Thymus (tissue), 11 donors: ENCODE data around the gene CDK16. TPM values are rescaled to one million over a fixed set of nuclear protein-coding genes. Genes with fewer than 3 reads are reported as not detected.

Source experiments
- DNase-seq, 9 donors: peaks; one replicate each; pipeline ENCODE4 v3.0.0-alpha.2; 2013; ENCODE audit warnings: low spot score in 9 of 9, low read depth in 6 of 9, missing footprints in 1 of 9
- H3K27ac ChIP-seq, 2 donors: one replicate each; pipeline ENCODE4 v1.5.1; 2013; ENCODE audit warnings: control low read depth in 1 of 2, low read depth in 1 of 2, low read length in 1 of 2, mild to moderate bottlenecking in 1 of 2, moderate library complexity in 1 of 2
- H3K27me3 ChIP-seq, 2 donors: one replicate each; pipeline ENCODE4 v1.5.1; 2013; ENCODE audit warnings: low read length in 1 of 2; ENCODE audit not compliant: control insufficient read depth in 2 of 2, insufficient read depth in 1 of 2
- H3K36me3 ChIP-seq, 2 donors: one replicate each; pipeline ENCODE4 v1.5.1; 2013; ENCODE audit warnings: low read length in 1 of 2, mild to moderate bottlenecking in 1 of 2, moderate library complexity in 1 of 2; ENCODE audit not compliant: control insufficient read depth in 2 of 2, insufficient read depth in 2 of 2
- H3K4me1 ChIP-seq, 2 donors: one replicate each; pipeline ENCODE4 v1.5.1; 2013; ENCODE audit warnings: low read length in 2 of 2; ENCODE audit not compliant: control insufficient read depth in 2 of 2, insufficient read depth in 2 of 2
- H3K4me3 ChIP-seq, 2 donors: one replicate each; pipeline ENCODE4 v1.5.1; 2013; ENCODE audit warnings: low read length in 2 of 2, control low read depth in 1 of 2, mild to moderate bottlenecking in 1 of 2
- H3K9me3 ChIP-seq, 2 donors: one replicate each; pipeline ENCODE4 v1.5.1; 2013; ENCODE audit warnings: low read length in 1 of 2, mild to moderate bottlenecking in 1 of 2; ENCODE audit not compliant: control insufficient read depth in 2 of 2, insufficient read depth in 1 of 2
- WGBS: extraction: QIAGEN DNeasy Blood & Tissue Kit; methylation state at CpG from one replicate; pipeline ENCODE4 v1.1.7; 2013; 5-methylcytosine and 5-hydroxymethylcytosine counted together
- polyA plus RNA-seq: library from polyadenylated mRNA; stranded (reverse); fragments of 200-250 nt; gene quantifications from one replicate; pipeline ENCODE4 v1.2.3, GENCODE V29; 2013
- total RNA-seq: library from RNA; stranded (reverse); fragments of 120-200 nt; gene quantifications from one replicate; pipeline ENCODE4 v1.2.4, GENCODE V29; 2013
- donor health status: healthy.

CDK16 gene
- total and polyA plus RNA-seq, 2 donors: 28.8 to 41.9 TPM

DNA sequence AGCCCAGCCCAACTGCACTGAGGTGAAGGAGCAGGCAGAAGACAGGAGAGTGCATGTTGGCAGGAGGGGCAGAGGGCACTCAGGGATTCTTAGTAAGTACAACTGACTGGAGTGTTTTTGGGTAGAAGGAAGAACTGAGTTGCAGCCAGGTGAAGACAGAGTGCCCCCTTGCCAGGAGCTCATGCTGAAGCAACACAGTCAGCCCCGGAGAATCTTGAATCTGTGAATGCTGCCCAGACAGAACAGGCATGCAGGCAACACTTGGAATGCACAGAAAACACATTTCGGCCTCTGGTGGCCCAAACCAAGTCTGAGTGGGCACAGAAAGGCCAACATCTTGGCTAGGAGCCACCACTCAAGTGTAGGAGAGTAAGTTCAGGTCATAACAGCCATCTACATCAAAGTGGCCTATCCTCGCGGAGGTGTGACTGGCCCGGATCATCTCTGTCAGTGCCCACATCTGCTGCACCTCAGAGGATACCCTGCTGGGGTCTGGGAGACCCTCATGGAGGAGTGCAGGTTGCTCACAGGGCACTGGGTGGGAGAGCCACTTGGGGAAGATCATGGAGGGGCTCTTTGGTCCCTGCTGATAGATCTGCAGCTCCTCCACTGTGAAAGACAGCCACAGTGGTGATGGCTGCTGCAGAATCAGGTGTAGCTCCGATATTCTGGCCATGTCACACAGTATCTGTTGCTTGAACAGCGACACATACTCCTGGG lies 54.7 kb downstream of the CDK16 start:
- no peak for DNase-seq
- Histone ChIP-seq H3K4me3 (no peak overlapping the region), H3K4me1 (no peaks in the 10 kb centered on the region), H3K27ac (no peak overlapping the region), H3K27me3 (no peaks in the 10 kb centered on the region), H3K36me3 (no peaks in the 10 kb centered on the region), H3K9me3 (no peaks in the 10 kb centered on the region)
- 96% methylated on average over 7 of the region's 7 CpGs for WGBS

DNA sequence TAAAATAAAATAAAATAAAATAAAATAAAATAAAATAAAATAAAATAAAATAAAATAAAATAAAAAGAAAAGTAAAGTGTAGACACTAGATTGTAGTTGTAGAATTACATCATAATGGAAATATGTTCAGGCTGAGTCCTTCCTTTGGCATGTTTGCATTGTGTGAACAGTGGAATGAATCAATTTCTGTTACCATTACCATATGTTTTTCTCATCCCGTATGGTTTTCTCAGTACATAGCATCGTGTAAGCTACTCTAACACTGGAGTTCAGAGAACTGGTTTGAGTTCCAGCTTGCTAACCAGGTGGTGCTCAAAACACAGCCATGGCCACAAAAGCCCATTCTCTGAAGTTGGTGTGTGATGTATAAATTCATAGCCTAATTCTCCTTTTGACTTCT lies 60.2 kb downstream of the CDK16 start:
- Histone ChIP-seq H3K27me3 (no peaks in the 10 kb centered on the region), H3K27ac (no peak overlapping the region), H3K4me3 (no peak overlapping the region), H3K36me3 (no peaks in the 10 kb centered on the region), H3K4me1 (no peaks in the 10 kb centered on the region), H3K9me3 (no peaks in the 10 kb centered on the region)
- WGBS: 89% methylated on average over 2 of the region's 2 CpGs
- no peak for DNase-seq

Other genes starting within 250 kb of the CDK16 start
- 0.28 TPM for gene RGN, start 140.2 kb upstream of the CDK16 start, total RNA-seq
- 2.3 TPM for gene RGN, start 140.2 kb upstream of the CDK16 start, polyA plus RNA-seq
- gene NDUFB11, start 74.0 kb upstream of the CDK16 start, total RNA-seq: 109 TPM
- gene NDUFB11, start 74.0 kb upstream of the CDK16 start, polyA plus RNA-seq: 59.2 TPM
- 31.2 TPM for gene RBM10, start 73.5 kb upstream of the CDK16 start, total RNA-seq
- gene RBM10, start 73.5 kb upstream of the CDK16 start, polyA plus RNA-seq: 31.9 TPM
- gene UBA1, start 24.9 kb upstream of the CDK16 start, total RNA-seq: 99.8 TPM
- gene UBA1, start 24.9 kb upstream of the CDK16 start, polyA plus RNA-seq: 80.4 TPM
- 26.7 TPM for gene USP11, start 14.3 kb downstream of the CDK16 start, total RNA-seq
- gene USP11, start 14.3 kb downstream of the CDK16 start, polyA plus RNA-seq: 40.9 TPM
- gene ZNF157, start 151.9 kb downstream of the CDK16 start, total RNA-seq: 0.57 TPM
- 0.30 TPM for gene ZNF157, start 151.9 kb downstream of the CDK16 start, polyA plus RNA-seq